ENCODE measurements around the gene RHBDD2.
"Not testable (repeated sequence)": the region's sequence is repeated elsewhere in the genome, so short reads cannot be mapped to it uniquely, and the experiment has no call there.

The RHBDD2 gene

GRCh38 chr7:75878769-75879611 lies at the start of gene RHBDD2:
TSS of gene RHBDD2 (plus strand) at chr7:75879034. CDS start at chr7:75879083, 49 bp downstream.
- peak; percentile 92 to 94 for DNase-seq (ENCODE audit: low read depth in 2 of 2)

DNA sequence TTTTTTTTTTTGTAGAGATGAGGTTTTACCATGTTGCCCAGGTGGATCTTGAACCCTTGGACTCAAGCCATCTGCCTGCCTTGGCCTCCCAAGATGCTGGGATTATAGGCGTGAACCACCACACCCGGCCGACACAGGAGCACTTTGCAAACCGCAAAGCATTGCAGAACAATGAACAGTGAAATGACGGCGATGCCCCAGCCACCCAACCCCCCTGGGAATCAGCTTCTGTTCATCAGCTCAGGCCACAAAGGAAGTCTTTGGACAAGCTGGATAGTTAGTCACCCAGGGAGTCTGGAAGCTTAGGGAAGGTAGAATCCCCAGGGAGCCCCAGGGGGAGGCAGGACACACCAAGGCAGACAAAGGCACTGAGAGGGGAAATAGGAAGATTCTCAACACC lies 49.2 kb upstream of the RHBDD2 start:
- not testable (repeated sequence) for DNase-seq (ENCODE audit: low read depth in 2 of 2)

- no peak for DNase-seq (ENCODE audit: low read depth in 2 of 2)
Observed at GRCh38 chr7:75830978-75831377, 47.9 kb upstream of the RHBDD2 start.

- not testable (repeated sequence) for DNase-seq (ENCODE audit: low read depth in 2 of 2)
Observed at GRCh38 chr7:75833662-75834061, 45.2 kb upstream of the RHBDD2 start.

GRCh38 chr7:75835688-75836285 lies 43.0 kb upstream of the RHBDD2 start:
- DNase-seq (ENCODE audit: low read depth in 2 of 2) = no peak

GRCh38 chr7:75836798-75837197 lies 42.0 kb upstream of the RHBDD2 start:
- DNase-seq (ENCODE audit: low read depth in 2 of 2) = no peak

DNA sequence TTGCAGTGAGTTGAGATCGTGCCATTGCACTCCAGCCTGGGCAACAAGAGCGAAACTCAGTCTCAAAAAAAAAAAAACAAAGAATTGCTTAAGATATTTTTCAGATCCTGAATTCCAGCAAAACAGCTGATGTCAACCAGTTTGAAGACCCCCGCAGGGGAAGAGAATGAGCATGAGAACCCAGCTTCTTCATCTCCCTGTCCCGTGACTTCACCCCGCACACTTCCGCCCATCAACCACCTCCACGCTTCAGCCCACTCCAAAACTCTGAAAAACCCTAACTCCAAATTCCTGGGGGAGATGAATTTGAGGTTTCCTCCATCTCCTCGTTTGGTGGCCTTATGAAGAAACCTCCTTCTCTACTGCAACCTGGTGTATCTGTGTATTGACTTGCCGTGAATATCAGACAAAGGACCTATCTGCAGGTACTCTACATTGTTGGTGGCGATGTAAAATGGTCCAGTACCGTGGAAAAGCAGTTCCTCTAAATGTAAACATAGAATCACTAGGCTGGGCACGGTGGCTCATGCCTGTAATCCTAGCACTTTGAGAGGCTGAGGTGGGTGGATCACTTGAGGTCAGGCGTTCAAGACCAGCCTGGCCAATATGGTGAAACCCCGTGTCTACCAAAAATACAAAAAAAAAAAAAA lies 40.4 kb upstream of the RHBDD2 start:
- not testable (repeated sequence) for DNase-seq (ENCODE audit: low read depth in 2 of 2)

- DNase-seq (ENCODE audit: low read depth in 2 of 2) = no peak
Observed at GRCh38 chr7:75840029-75840428, 38.8 kb upstream of the RHBDD2 start.

GRCh38 chr7:75842836-75843446 lies 35.9 kb upstream of the RHBDD2 start:
- DNase-seq (ENCODE audit: low read depth in 2 of 2) = no peak

DNA sequence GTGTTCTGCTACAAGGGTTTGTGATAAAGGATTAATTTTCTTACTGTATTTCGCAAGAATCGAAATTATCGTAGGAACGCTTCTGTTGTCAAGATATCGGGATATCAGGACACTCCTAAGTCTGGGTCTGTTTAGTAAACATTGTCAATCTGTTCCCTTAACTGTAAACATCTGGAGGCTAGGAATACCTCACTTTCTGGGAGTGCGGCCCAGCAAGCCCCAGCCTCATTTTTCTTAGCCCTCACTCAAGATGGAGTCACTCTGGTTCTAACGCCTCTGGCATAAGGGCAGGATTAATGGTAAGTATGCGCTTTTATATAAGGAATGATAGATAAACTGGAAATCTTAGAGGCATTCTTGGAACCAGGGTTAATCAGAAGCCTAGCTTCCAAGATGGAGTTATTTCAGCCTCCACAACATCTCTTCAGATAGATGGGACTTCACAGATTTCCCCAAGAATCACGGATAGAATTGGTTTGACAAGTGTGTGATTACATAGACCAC lies 35.2 kb upstream of the RHBDD2 start:
- no peak for DNase-seq (ENCODE audit: low read depth in 2 of 2)

GRCh38 chr7:75844158-75844557 lies 34.7 kb upstream of the RHBDD2 start:
- no peak for DNase-seq (ENCODE audit: low read depth in 2 of 2)

- DNase-seq (ENCODE audit: low read depth in 2 of 2) = not testable (repeated sequence)
Observed at GRCh38 chr7:75845132-75845531, 33.7 kb upstream of the RHBDD2 start.

GRCh38 chr7:75847707-75848106 lies 31.1 kb upstream of the RHBDD2 start:
- no peak for DNase-seq (ENCODE audit: low read depth in 2 of 2)

GRCh38 chr7:75849573-75849972 lies 29.3 kb upstream of the RHBDD2 start:
- DNase-seq (ENCODE audit: low read depth in 2 of 2) = no peak

- DNase-seq (ENCODE audit: low read depth in 2 of 2) = no peak
Observed at GRCh38 chr7:75850235-75850634, 28.6 kb upstream of the RHBDD2 start.

DNA sequence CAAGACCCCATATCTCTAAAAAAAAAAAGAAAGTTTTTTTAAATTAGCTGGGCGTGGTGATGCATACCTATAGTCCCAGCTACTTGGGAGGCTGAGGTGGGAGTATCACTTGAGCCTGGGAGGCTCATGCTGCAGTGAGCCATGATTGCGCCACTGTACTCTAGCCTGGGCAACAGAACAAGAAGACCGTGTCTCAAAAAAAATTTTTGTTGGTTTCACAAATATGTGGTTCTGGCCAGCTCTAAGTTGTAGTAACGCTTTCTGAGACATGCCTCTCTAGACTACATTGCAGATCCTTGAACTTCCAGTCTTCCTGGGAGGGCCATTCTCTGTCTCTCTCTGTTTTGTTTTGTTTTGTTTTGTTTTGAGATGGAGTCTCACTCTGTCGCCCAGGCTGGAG lies 24.6 kb upstream of the RHBDD2 start:
- DNase-seq (ENCODE audit: low read depth in 2 of 2) = no peak

GRCh38 chr7:75854813-75855345 lies 24.0 kb upstream of the RHBDD2 start:
- not testable (repeated sequence) for DNase-seq (ENCODE audit: low read depth in 2 of 2)

- no peak for DNase-seq (ENCODE audit: low read depth in 2 of 2)
Observed at GRCh38 chr7:75856536-75856935, 22.3 kb upstream of the RHBDD2 start.

GRCh38 chr7:75858410-75858809 lies 20.4 kb upstream of the RHBDD2 start:
- no peak for DNase-seq (ENCODE audit: low read depth in 2 of 2)

- DNase-seq (ENCODE audit: low read depth in 2 of 2) = no peak
Observed at GRCh38 chr7:75861636-75862035, 17.2 kb upstream of the RHBDD2 start.

GRCh38 chr7:75864251-75864650 lies 14.6 kb upstream of the RHBDD2 start:
- DNase-seq (ENCODE audit: low read depth in 2 of 2) = not testable (repeated sequence)

DNA sequence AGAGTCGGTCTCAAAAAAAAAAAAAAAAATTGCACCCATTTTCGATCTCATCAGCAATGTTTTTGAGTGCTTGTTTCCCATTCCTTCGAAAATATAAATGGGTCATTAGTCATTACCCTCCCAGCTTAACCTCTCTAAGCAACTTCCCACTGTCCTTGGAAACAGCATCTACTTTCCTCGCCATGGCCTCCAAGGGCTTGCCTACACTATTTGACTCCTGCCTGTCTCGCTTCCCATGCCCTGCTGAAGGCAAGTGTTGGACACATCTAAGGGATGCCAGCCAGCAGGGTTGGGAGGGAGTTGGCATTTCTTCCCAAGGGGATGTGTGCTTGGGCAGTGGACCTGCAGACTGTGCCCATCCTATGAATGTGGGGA lies 12.7 kb upstream of the RHBDD2 start:
- no peak for DNase-seq (ENCODE audit: low read depth in 2 of 2)
